Left ventricle myocardium inferior (tissue), 1 donor: ENCODE measurements around the gene PCDH8. TPM values are rescaled to one million over a fixed set of nuclear protein-coding genes. Genes with fewer than 3 reads are reported as not detected.

Source experiments
- DNase-seq: peaks from one replicate; pipeline ENCODE4 v3.0.0-alpha.2; 2020
- H3K27ac ChIP-seq: fragments of 200-600 bp; replicated peaks from 2 replicates; pipeline ENCODE4 v1.8.0; 2021
- H3K27me3 ChIP-seq: fragments of 200-600 bp; 2 replicates; pipeline ENCODE4 v1.8.0; 2021; ENCODE audit warnings: low read depth
- H3K36me3 ChIP-seq: fragments of 200-600 bp; 2 replicates; pipeline ENCODE4 v1.8.0; 2021
- H3K4me1 ChIP-seq: fragments of 200-600 bp; 2 replicates; pipeline ENCODE4 v1.8.0; 2021
- H3K4me3 ChIP-seq: fragments of 200-600 bp; 2 replicates; pipeline ENCODE4 v1.8.0; 2021; ENCODE audit warnings: mild to moderate bottlenecking, moderate library complexity
- H3K9me3 ChIP-seq: fragments of 200-600 bp; replicated peaks from 2 replicates; pipeline ENCODE4 v1.8.0; 2021
- intact Hi-C: fragments of 100-400 bp; cut with micrococcal nuclease; formaldehyde crosslinking; loops from one replicate; pipeline ENCODE4 v1.11.0; 2022
- microRNA-seq: library from miRNA; unstranded; fragments of <30 nt; microRNA quantifications from one replicate; pipeline ENCODE4 v1.2.0, GENCODE V29; 2020
- total RNA-seq: library from RNA; stranded (reverse); fragmentation: NEBNext Ultra II Directional; extraction: Animal tissue kit (Norgen Biotek cat#: 25700); gene quantifications from one replicate; pipeline ENCODE4 v1.2.1, GENCODE V29; 2021
- TF ChIP-seq, protein P1 (sequence below): fragments of 200-600 bp; IDR thresholded peaks from 2 replicates; pipeline ENCODE4 v1.8.0; 2021; ENCODE audit warnings: antibody characterized with exemption, mild to moderate bottlenecking, borderline replicate concordance
- donor health status: DM: no; HTN: yes; CAD: no; lungs with severe emphysema.

PCDH8 gene
- total RNA-seq, 1 donor from 2014 or later: not detected

DNA sequence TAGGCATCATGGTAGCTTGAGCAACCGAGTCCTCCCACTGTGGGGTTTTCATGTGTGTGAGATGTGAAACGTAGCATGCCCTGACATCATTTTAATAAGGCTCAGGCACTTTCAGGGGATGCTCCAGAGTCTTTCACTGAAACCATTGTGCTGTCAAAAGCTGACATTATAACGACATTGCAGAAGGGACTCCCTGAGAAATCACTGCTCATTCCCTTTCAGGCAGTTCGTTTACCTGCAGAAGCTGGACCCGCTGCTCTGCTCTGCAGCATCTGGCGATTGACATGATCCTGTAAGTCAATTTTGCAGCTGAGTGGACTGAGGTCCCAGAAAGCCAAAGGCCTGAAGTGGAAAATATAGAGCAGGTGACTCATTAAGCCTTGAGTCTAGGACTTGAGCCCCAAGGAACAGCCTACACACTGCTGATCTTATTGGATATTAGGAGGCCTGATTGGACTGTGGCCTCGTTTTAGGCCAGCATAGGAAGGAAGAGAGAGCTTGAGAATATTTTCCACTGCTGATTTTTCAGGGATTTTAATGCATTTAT, 54.9 kb downstream of the PCDH8 start:
- Histone ChIP-seq H3K9me3 (no peaks in the 10 kb centered on the region), H3K27me3 (peaks cover 46% of the 10 kb centered on the region)
- intact Hi-C loops: no loop called here

More for the DNA sequence above, 54.9 kb downstream of the PCDH8 start:
- Histone ChIP-seq H3K4me1 (no peaks in the 10 kb centered on the region), H3K4me3 (no peak overlapping the region), H3K27ac (no peak overlapping the region), H3K36me3 (no peaks in the 10 kb centered on the region)
- DNase-seq: no peak
- TF ChIP-seq, protein P1, sequence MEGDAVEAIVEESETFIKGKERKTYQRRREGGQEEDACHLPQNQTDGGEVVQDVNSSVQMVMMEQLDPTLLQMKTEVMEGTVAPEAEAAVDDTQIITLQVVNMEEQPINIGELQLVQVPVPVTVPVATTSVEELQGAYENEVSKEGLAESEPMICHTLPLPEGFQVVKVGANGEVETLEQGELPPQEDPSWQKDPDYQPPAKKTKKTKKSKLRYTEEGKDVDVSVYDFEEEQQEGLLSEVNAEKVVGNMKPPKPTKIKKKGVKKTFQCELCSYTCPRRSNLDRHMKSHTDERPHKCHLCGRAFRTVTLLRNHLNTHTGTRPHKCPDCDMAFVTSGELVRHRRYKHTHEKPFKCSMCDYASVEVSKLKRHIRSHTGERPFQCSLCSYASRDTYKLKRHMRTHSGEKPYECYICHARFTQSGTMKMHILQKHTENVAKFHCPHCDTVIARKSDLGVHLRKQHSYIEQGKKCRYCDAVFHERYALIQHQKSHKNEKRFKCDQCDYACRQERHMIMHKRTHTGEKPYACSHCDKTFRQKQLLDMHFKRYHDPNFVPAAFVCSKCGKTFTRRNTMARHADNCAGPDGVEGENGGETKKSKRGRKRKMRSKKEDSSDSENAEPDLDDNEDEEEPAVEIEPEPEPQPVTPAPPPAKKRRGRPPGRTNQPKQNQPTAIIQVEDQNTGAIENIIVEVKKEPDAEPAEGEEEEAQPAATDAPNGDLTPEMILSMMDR: no peak

Small RNA genes lying within 50 kb of the gene (microRNA-seq; reads per million reads assigned to microRNA genes)
- not detected for gene MIR759

Other genes with a start within 250 kb of the PCDH8 start
- gene HNRNPA1L2, start 206.2 kb downstream of the PCDH8 start, total RNA-seq: 3.2 TPM
- 57.8 TPM for gene SUGT1, start 195.8 kb downstream of the PCDH8 start, total RNA-seq
- gene CNMD, start 108.8 kb downstream of the PCDH8 start, total RNA-seq: not detected
- gene OLFM4, start 180.2 kb upstream of the PCDH8 start, total RNA-seq: 0.55 TPM